HG02938 (cell line): ENCODE data around the gene CAMK4.

Source experiments
- ATAC-seq: cut with Tn5 transposase; IDR thresholded peaks from one replicate; pipeline ENCODE4 v1.9.1; 2021; ENCODE audit warnings: mild to moderate bottlenecking, moderate library complexity; ENCODE audit not compliant: unreplicated experiment

The CAMK4 gene

GRCh38 chr5:111229221-111229835 is 5.1 kb downstream of the CAMK4 start:
- ATAC-seq = no peak

GRCh38 chr5:111229871-111230810 is 6.0 kb downstream of the CAMK4 start:
- no peak for ATAC-seq

DNA sequence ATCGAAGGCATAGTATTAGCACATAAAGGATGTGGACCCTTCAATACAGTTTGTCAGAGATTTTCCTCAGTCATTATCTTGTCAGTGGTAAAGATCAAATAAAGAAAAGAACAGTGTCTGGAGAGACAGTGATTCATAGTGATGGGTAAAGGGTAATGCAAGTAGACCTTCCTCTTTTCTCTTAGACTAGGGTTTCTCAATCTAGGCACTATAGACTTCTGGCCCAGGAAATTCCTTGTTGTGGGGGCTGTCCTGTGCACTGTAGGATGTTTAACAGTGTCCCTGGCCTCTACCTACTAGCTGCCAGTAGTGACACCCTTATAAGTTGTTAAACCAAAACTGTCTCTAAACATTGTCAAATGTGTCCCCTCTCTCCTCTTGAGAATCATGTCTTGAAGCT is 6.9 kb downstream of the CAMK4 start:
- no peak for ATAC-seq

DNA sequence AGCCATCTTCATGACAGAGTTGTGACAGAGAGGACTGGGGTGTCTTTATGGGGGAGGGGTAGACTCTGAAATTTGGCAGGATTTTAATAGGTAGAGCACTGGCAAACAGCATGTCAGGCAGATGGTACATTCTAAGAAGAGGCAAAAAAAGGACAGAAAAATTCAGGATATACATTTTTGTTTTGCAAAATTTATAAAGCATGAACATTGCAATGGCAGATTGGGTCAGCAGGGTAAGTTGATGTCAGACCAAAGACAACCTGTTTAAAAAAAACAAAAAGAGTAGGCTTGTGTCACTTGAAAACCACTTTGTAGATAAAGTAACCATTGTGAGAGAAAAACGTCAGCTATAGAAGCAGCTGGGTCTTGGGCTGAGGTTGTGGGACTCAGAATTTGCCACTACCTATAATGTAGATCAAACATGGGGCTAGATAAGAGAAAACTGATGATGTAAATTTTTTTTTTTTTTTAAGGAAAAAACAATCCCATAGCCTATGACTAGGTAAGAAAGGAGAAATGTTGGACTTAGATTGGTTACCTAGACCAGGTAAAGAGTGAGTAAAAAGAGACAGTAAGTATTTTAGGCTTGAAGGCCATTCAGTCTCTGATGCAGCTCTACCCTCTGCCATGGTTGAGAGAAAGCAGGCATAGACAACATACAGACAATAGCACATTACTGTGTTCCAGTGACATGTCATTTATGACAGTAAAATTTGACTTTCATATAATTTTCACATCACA is 8.3 kb downstream of the CAMK4 start:
- no peak for ATAC-seq

- no peak for ATAC-seq
Measured at GRCh38 chr5:111233052-111233374, 8.8 kb downstream of the CAMK4 start.

- peak; percentile 42 for ATAC-seq
Measured at GRCh38 chr5:111234125-111234524, 9.9 kb downstream of the CAMK4 start.

DNA sequence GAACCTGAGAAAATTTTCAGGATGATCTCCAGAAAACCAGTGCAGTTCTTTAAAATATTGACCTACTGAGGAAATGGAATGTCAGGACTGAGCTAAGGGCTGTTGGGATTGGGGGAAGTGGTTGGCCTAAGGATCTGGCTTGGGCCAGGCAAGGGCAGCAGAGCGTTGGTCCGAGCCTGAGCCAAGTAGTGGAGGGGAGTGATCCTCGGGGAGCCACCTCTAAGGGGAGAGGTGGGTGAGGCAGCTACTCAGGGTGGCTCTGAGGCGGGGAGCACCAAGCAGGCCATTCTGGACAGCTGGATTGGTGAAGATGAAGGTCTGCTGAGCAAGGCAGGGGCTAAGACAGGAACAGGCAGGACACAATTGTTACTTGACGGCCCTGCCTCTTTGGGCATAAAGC is 11.5 kb downstream of the CAMK4 start:
- no peak for ATAC-seq

GRCh38 chr5:111236348-111236747 is 12.2 kb downstream of the CAMK4 start:
- no peak for ATAC-seq

GRCh38 chr5:111236995-111237394 is 12.8 kb downstream of the CAMK4 start:
- no peak for ATAC-seq

DNA sequence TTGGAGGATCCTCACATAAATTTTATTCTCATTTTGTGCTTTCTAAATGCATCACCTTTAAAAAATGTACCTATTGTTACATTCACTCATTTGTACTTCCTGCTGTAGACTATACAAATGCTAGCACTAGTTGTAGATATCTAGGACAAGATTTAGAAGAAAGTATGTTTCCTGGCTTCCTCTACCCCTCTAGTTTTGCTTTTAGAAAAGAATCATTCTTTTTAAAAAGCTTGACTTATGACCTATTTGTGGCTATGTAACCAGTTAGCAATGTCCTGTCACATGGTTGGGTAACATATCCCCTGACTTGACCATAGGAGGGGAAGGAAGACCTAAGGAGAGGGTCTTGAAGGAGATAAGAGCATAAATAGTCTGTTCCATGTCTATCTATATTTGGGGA is 13.3 kb downstream of the CAMK4 start:
- no peak for ATAC-seq

GRCh38 chr5:111238431-111239225 is 14.4 kb downstream of the CAMK4 start:
- no peak for ATAC-seq

- ATAC-seq = no peak
Measured at GRCh38 chr5:111241696-111242095, 17.5 kb downstream of the CAMK4 start.

GRCh38 chr5:111242606-111243005 is 18.4 kb downstream of the CAMK4 start:
- no peak for ATAC-seq

DNA sequence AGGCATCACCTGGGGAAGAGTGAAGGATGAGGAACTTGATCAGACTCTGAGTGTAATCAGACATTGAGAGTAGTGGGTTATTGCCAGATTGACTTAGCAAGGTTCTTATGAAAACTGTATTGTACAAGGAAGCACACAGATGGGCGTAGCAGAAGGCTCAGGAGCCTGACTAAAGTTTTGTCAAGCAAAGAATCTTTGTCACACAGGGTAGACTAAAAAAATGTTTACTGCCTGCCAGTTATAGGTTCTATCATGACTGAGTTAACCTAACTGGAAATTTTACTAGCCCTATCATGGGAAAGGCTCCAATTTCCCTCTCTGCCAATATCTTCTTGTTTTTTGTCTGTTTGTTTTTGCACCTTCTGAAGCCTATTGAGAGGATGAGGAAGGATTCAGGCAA is 19.1 kb downstream of the CAMK4 start:
- no peak for ATAC-seq

GRCh38 chr5:111245654-111246053 is 21.5 kb downstream of the CAMK4 start:
- no peak for ATAC-seq

GRCh38 chr5:111246459-111246858 is 22.3 kb downstream of the CAMK4 start:
- no peak for ATAC-seq

DNA sequence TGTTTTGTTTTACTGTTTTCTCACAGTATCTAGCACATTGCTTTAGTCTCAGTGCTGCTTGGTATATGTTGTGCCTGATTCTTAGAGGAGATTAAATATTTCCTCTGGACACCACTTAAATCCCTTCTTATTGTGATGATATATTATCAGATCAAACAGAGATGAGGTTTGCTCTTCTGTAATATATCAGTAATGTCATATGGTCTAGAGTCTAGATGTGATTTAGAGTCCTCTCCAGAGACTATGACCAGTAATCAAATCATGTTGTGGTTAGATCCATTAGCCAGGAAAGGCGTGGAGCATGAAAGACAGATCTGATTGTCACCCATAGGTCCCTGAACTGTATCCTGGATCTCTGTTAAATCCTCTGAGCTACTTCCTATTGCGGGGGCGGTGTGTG is 24.4 kb downstream of the CAMK4 start:
- ATAC-seq = no peak

GRCh38 chr5:111251921-111252320 is 27.7 kb downstream of the CAMK4 start:
- no peak for ATAC-seq

DNA sequence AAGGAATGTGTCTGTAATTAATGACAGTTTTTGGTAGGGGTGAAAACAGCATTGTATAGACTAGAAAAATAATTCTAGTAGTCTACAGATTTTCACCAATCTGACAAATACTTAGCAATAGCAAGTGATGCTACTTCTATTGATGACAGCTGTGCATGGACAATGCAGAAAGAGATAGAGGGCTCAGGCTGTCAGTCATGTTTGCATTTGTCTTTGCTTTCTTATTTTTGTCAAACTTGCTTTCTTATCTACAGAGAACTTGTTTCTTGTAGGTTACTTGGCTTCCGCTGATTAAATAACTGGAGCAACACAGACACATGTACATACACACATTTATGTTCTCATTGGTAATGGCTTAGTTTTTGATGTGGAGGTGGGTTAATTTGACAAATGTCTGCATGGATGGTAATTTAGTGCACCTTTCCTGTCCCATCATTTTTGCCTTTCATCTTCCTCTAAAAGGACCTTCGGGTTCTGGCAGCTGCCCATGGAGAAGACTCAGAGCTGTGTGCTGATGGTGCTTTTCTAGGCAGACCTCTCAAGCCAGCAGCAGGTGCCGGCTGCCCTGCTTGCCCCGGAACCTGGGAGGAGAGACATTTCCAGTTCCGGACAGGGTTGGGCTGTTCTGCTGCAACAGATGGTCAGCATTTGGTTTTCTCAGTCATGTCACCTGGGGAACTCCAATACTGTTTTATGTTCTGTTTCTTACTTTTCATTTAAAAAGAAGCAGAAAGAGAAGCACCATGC is 28.8 kb downstream of the CAMK4 start:
- ATAC-seq = peak; percentile 58

DNA sequence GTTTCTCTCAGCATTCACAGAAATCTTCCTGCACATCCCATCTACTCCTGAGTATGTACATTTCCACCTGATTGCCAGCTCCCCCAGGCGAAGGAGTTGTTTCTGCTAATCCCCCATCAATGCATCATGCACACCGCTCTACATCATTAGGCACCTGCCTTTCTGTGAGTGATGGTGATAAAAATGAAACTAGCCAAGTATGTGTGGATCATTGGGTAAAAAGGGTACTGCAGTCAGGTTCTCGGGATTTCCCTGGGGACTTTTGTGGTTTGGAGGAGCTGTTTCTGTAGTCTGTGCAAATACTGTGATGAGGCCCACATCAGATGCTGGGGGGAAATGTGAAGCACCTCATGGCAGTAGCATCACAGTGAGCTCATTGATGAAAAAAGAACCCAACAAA is 30.4 kb downstream of the CAMK4 start:
- ATAC-seq = peak; percentile 79
